ENCODE measurements around the gene SRF.

Gene SRF

GRCh38 chr6:43183441-43183840 lies 12.4 kb downstream of the SRF start:
- Histone ChIP-seq H3K79me2 (ENCODE audit: insufficient read depth, low read length) (peaks cover 32% of the 10 kb centered on the region), H2AFZ (ENCODE audit: low read length) (no peak overlapping the region), H3K9me2 (replicated peaks; ENCODE audit: low read depth, low read length) (no peaks in the 10 kb centered on the region), H3K27me3 (ENCODE audit: insufficient read depth, low read length, poor library complexity, severe bottlenecking) (no peaks in the 10 kb centered on the region), H3K36me3 (ENCODE audit: insufficient read depth, low read length) (peaks cover 28% of the 10 kb centered on the region; the same call in 1 of the 2 replicates), H4K20me1 (ENCODE audit: insufficient read depth, low read length, poor library complexity, severe bottlenecking) (no peaks in the 10 kb centered on the region), H3K4me3 (ENCODE audit: low read length, poor library complexity, severe bottlenecking) (peak overlapping the region; percentile 100), H3K4me1 (ENCODE audit: insufficient read depth, low read length, poor library complexity, severe bottlenecking) (peaks cover 44% of the 10 kb centered on the region), H3K9me3 (ENCODE audit: insufficient read depth, low read depth, low read length) (no peaks in the 10 kb centered on the region), H3K4me2 (ENCODE audit: low read depth, low read length, poor library complexity, severe bottlenecking) (peak overlapping the region; percentile 96), H3F3A (ENCODE audit: low read depth) (peaks cover 16% of the 10 kb centered on the region), H3K9ac (ENCODE audit: low read depth, low read length, poor library complexity, severe bottlenecking) (peak overlapping the region; percentile 97)
- TF ChIP-seq EZH2phosphoT487 (IDR thresholded peaks at IDR 0.05; ENCODE audit: borderline replicate concordance): no peak
- TF ChIP-seq, protein P1, sequence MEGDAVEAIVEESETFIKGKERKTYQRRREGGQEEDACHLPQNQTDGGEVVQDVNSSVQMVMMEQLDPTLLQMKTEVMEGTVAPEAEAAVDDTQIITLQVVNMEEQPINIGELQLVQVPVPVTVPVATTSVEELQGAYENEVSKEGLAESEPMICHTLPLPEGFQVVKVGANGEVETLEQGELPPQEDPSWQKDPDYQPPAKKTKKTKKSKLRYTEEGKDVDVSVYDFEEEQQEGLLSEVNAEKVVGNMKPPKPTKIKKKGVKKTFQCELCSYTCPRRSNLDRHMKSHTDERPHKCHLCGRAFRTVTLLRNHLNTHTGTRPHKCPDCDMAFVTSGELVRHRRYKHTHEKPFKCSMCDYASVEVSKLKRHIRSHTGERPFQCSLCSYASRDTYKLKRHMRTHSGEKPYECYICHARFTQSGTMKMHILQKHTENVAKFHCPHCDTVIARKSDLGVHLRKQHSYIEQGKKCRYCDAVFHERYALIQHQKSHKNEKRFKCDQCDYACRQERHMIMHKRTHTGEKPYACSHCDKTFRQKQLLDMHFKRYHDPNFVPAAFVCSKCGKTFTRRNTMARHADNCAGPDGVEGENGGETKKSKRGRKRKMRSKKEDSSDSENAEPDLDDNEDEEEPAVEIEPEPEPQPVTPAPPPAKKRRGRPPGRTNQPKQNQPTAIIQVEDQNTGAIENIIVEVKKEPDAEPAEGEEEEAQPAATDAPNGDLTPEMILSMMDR (conservative IDR thresholded peaks at IDR 0.05; ENCODE audit: low read length): no peak

- Histone ChIP-seq H3K4me2 (ENCODE audit: low read depth, low read length, poor library complexity, severe bottlenecking) (peak overlapping the region; percentile 96), H3K9me2 (replicated peaks; ENCODE audit: low read depth, low read length) (no peaks in the 10 kb centered on the region), H3K9me3 (ENCODE audit: insufficient read depth, low read depth, low read length) (no peaks in the 10 kb centered on the region), H3K4me3 (ENCODE audit: low read length, poor library complexity, severe bottlenecking) (peak overlapping the region; percentile 31), H2AFZ (ENCODE audit: low read length) (no peak overlapping the region), H4K20me1 (ENCODE audit: insufficient read depth, low read length, poor library complexity, severe bottlenecking) (no peaks in the 10 kb centered on the region), H3K79me2 (ENCODE audit: insufficient read depth, low read length) (peaks cover 32% of the 10 kb centered on the region), H3K9ac (ENCODE audit: low read depth, low read length, poor library complexity, severe bottlenecking) (peak overlapping the region; percentile 35), H3K4me1 (ENCODE audit: insufficient read depth, low read length, poor library complexity, severe bottlenecking) (peaks cover 44% of the 10 kb centered on the region), H3F3A (ENCODE audit: low read depth) (peaks cover 16% of the 10 kb centered on the region), H3K36me3 (ENCODE audit: insufficient read depth, low read length) (peaks cover 18% of the 10 kb centered on the region; the same call in 1 of the 2 replicates), H3K27me3 (ENCODE audit: insufficient read depth, low read length, poor library complexity, severe bottlenecking) (no peaks in the 10 kb centered on the region)
- TF ChIP-seq, protein P1 (conservative IDR thresholded peaks at IDR 0.05; ENCODE audit: low read length): no peak
- TF ChIP-seq EZH2phosphoT487 (IDR thresholded peaks at IDR 0.05; ENCODE audit: borderline replicate concordance): no peak
These were observed 13.4 kb downstream of the SRF start for GRCh38 chr6:43184268-43184985.

DNA sequence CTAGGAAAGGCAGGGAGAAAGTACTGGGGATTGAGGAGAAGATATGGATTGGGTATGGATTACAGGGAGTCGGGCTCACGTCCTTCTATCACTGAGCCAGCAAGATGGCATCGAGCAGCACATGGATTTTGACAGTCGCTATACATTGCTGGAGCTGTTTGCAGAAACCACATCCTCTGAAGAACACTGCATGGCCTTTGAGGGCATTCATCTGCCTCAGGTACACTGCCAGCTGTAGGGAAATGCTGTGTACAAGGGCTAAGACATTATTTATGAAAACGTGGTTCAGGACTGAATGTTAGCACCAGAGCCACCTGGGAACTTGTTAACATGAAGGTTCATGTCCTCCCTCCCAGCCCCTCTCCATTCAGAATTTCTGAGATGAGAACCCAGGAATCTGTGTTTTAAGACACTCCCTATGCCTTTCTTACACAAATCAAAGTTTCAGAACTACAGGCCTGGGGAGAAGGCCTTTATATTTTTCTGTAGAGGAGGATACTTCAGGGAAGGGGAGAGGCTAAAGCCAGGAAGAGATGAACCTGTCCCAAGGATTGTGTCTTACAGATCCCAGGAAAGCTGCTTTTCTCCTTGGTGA lies 14.4 kb downstream of the SRF start:
- Histone ChIP-seq H3F3A (ENCODE audit: low read depth) (peaks cover 13% of the 10 kb centered on the region), H3K9me2 (replicated peaks; ENCODE audit: low read depth, low read length) (no peaks in the 10 kb centered on the region), H4K20me1 (ENCODE audit: insufficient read depth, low read length, poor library complexity, severe bottlenecking) (no peaks in the 10 kb centered on the region), H2AFZ (ENCODE audit: low read length) (no peak overlapping the region), H3K4me2 (ENCODE audit: low read depth, low read length, poor library complexity, severe bottlenecking) (peak overlapping the region; percentile 96), H3K9me3 (ENCODE audit: insufficient read depth, low read depth, low read length) (no peaks in the 10 kb centered on the region), H3K36me3 (ENCODE audit: insufficient read depth, low read length) (peaks cover 16% of the 10 kb centered on the region; the same call in 1 of the 2 replicates), H3K27me3 (ENCODE audit: insufficient read depth, low read length, poor library complexity, severe bottlenecking) (no peaks in the 10 kb centered on the region), H3K4me3 (ENCODE audit: low read length, poor library complexity, severe bottlenecking) (peak overlapping the region; percentile 31), H3K79me2 (ENCODE audit: insufficient read depth, low read length) (peaks cover 32% of the 10 kb centered on the region), H3K9ac (ENCODE audit: low read depth, low read length, poor library complexity, severe bottlenecking) (peak overlapping the region; percentile 35), H3K4me1 (ENCODE audit: insufficient read depth, low read length, poor library complexity, severe bottlenecking) (peaks cover 44% of the 10 kb centered on the region)
- no peak for TF ChIP-seq EZH2phosphoT487 (IDR thresholded peaks at IDR 0.05; ENCODE audit: borderline replicate concordance)
- TF ChIP-seq, protein P1 (conservative IDR thresholded peaks at IDR 0.05; ENCODE audit: low read length): no peak
